SU-DHL-6 (cell line): ENCODE results near the gene MAP10.

Experiments
- EZH2phosphoT487 ChIP-seq: fragments of 200-600 bp; sonication (generic), shearing (Covaris generic); conservative IDR thresholded peaks from 2 replicates; pipeline ENCODE4 v1.6.1; 2018; ENCODE audit warnings: mild to moderate bottlenecking, antibody characterized with exemption, low read length, moderate library complexity, mixed read lengths
- TF ChIP-seq, protein P1 (sequence below): fragments of 200-600 bp; sonication (generic); IDR thresholded peaks from one replicate; pipeline ENCODE4 v1.5.1; 2017; ENCODE audit warnings: antibody characterized with exemption, mild to moderate bottlenecking, low read length, moderate library complexity; ENCODE audit not compliant: insufficient read depth, poor library complexity, severe bottlenecking

GRCh38 chr1:232844791-232845190 is 39.6 kb downstream of the MAP10 start:
- TF ChIP-seq, protein P1, sequence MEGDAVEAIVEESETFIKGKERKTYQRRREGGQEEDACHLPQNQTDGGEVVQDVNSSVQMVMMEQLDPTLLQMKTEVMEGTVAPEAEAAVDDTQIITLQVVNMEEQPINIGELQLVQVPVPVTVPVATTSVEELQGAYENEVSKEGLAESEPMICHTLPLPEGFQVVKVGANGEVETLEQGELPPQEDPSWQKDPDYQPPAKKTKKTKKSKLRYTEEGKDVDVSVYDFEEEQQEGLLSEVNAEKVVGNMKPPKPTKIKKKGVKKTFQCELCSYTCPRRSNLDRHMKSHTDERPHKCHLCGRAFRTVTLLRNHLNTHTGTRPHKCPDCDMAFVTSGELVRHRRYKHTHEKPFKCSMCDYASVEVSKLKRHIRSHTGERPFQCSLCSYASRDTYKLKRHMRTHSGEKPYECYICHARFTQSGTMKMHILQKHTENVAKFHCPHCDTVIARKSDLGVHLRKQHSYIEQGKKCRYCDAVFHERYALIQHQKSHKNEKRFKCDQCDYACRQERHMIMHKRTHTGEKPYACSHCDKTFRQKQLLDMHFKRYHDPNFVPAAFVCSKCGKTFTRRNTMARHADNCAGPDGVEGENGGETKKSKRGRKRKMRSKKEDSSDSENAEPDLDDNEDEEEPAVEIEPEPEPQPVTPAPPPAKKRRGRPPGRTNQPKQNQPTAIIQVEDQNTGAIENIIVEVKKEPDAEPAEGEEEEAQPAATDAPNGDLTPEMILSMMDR, result no peak
- no peak for TF ChIP-seq EZH2phosphoT487
